C4-2B (cell line): ENCODE data around the gene ASIP.

Source experiments
- CTCF ChIP-seq: fragments of 450-650 bp; conservative IDR thresholded peaks from 2 replicates; pipeline ENCODE4 v1.5.1; 2017; ENCODE audit warnings: mild to moderate bottlenecking
- ZFX ChIP-seq: fragments of 450-650 bp; IDR thresholded peaks from 2 replicates; pipeline ENCODE4 v1.6.1; 2017

- TF ChIP-seq CTCF: no peak
- no peak for TF ChIP-seq ZFX
Measured at GRCh38 chr20:34302312-34302722, 61.1 kb downstream of the ASIP start.
